ENCODE data around the gene STRAP. TPM values are rescaled to one million over a fixed set of nuclear protein-coding genes. Genes with fewer than 3 reads are reported as not detected.

Gene STRAP
- total and polyA plus RNA-seq, 2 donors (not counting 1 experiment from before 2014, with no cell fraction given): 44.4 to 49.0 TPM

DNA sequence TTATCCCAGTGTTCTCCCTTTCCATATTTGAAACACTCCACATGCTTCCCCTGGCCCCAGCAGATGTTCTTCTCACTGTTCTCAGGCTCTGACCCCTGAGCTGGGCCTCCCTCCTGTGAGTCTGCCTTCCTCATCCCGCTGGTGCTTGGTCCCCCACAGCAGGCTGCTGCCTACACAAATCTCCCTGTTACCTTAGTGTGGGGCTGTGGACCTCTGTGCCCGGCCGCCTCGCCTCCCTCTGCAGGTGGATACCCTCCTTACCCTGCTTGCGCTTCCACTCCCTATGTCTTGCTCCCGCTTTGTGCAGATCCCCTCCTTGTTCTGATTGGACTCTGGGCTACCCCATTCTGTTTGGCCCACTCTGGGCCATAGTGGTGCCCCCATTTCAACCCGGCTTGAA lies 35.9 kb downstream of the STRAP start:
- Mint-ChIP-seq H3K27ac (no peak overlapping the region), H3K4me3 (no peak overlapping the region), H3K9me3 (ENCODE audit: insufficient read depth) (no peaks in the 10 kb centered on the region), H3K27me3 (no peaks in the 10 kb centered on the region), H3K4me1 (peaks cover 7% of the 10 kb centered on the region)
- DNase-seq (no peak), ATAC-seq (ENCODE audit: low read depth) (no peak)
- CTCF ChIA-PET: no interaction called here
- WGBS (ENCODE audit: insufficient coverage): 98% methylated on average over 6 of the region's 7 CpGs
- no peak overlapping the region for H3K9ac ChIP-seq (ENCODE audit: low read length)
- H3K9me3 ChIP-seq (ENCODE audit: control extremely low read depth in 1 of 3, control insufficient read depth in 2 of 3, insufficient read depth in 1 of 3, low read length in 2 of 3): no peaks in the 10 kb centered on the region
- no peaks in the 10 kb centered on the region for H3K27me3 ChIP-seq (replicated peaks in 1 of 4; ENCODE audit: control extremely low read depth in 1 of 4, control insufficient read depth in 3 of 4, insufficient read depth in 4 of 4, low read length in 3 of 4)
- intact Hi-C loops (cut with micrococcal nuclease): no loop called here
- POLR2A ChIA-PET: no interaction called here
- H3K79me2 ChIP-seq (ENCODE audit: control insufficient read depth, insufficient read depth, low read length): peaks cover 64% of the 10 kb centered on the region
- no peak overlapping the region for H3K27ac ChIP-seq (ENCODE audit: low read length in 2 of 2)
- TF ChIP-seq EZH2 (IDR thresholded peaks at IDR 0.05; ENCODE audit: borderline replicate concordance, insufficient read depth, low read depth, low read length, poor library complexity, severe bottlenecking) (no peak), CTCF (IDR thresholded peaks at IDR 0.05) (no peak)
- H4K20me1 ChIP-seq (ENCODE audit: control insufficient read depth, insufficient read depth, low read length, poor library complexity, severe bottlenecking): peaks cover 7% of the 10 kb centered on the region
- H3K4me2 ChIP-seq (replicated peaks; ENCODE audit: low read depth, low read length, poor library complexity, severe bottlenecking): no peak overlapping the region
- no peak overlapping the region for H2AFZ ChIP-seq (ENCODE audit: insufficient read depth, low read depth, low read length, poor library complexity, severe bottlenecking)
- no peaks in the 10 kb centered on the region for H3K36me3 ChIP-seq (replicated peaks in 1 of 2; ENCODE audit: control extremely low read depth in 1 of 2, control insufficient read depth in 1 of 2, extremely low read depth in 1 of 2, insufficient read depth in 2 of 2, low read length in 1 of 2)
- no peaks in the 10 kb centered on the region for H3K4me1 ChIP-seq (ENCODE audit: control insufficient read depth in 2 of 2, insufficient read depth in 2 of 2, low read length in 2 of 2)
- H3K4me3 ChIP-seq (ENCODE audit: control extremely low read depth in 1 of 5, extremely low read depth in 1 of 5, insufficient read depth in 1 of 5, low read depth in 2 of 5, low read length in 4 of 5): no peak overlapping the region

DNA sequence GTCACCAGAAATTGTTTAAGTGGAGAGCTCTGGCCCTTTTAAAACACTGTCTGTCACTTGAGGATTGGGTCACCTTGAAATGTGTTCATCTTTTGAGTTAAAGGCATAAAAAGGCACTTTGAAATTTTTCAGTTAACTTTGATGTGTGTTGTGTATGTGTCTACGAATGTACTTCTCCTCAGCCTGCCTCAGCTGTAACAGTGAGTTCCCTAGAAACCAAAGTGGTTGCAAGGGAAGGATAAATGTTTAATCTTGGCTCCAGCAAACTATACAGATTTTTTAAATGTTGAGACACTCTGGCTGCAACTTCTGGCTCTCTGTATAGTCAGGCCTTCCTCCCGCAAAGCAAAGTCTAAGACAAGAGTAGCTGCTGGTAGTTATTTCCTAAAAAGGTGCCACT lies 37.2 kb downstream of the STRAP start:
- CTCF ChIA-PET: no interaction called here
- no peaks in the 10 kb centered on the region for H3K9me3 Mint-ChIP-seq (ENCODE audit: insufficient read depth)

More for the DNA sequence above, 37.2 kb downstream of the STRAP start:
- no peak for ATAC-seq (ENCODE audit: low read depth)
- no peaks in the 10 kb centered on the region for H3K4me1 ChIP-seq (ENCODE audit: control insufficient read depth in 2 of 2, insufficient read depth in 2 of 2, low read length in 2 of 2)
- H3K4me1 Mint-ChIP-seq: peaks cover 7% of the 10 kb centered on the region
- no peaks in the 10 kb centered on the region for H3K27me3 ChIP-seq (replicated peaks in 1 of 4; ENCODE audit: control extremely low read depth in 1 of 4, control insufficient read depth in 3 of 4, insufficient read depth in 4 of 4, low read length in 3 of 4)
- 63% methylated on average over 1 of the region's 2 CpGs for WGBS (ENCODE audit: insufficient coverage)
- POLR2A ChIA-PET: no interaction called here
- H4K20me1 ChIP-seq (ENCODE audit: control insufficient read depth, insufficient read depth, low read length, poor library complexity, severe bottlenecking): peaks cover 7% of the 10 kb centered on the region
- H3K27ac Mint-ChIP-seq: no peak overlapping the region
- no peak overlapping the region for H3K4me2 ChIP-seq (replicated peaks; ENCODE audit: low read depth, low read length, poor library complexity, severe bottlenecking)
- H3K27ac ChIP-seq (ENCODE audit: low read length in 2 of 2): no peak overlapping the region
- intact Hi-C loops (cut with micrococcal nuclease): no loop called here
- no peak overlapping the region for H2AFZ ChIP-seq (ENCODE audit: insufficient read depth, low read depth, low read length, poor library complexity, severe bottlenecking)
- H3K79me2 ChIP-seq (ENCODE audit: control insufficient read depth, insufficient read depth, low read length): peaks cover 57% of the 10 kb centered on the region
- TF ChIP-seq CTCF (IDR thresholded peaks at IDR 0.05) (no peak), EZH2 (IDR thresholded peaks at IDR 0.05; ENCODE audit: borderline replicate concordance, insufficient read depth, low read depth, low read length, poor library complexity, severe bottlenecking) (no peak)
- no peak overlapping the region for H3K9ac ChIP-seq (ENCODE audit: low read length)
- no peak for DNase-seq
- no peaks in the 10 kb centered on the region for H3K36me3 ChIP-seq (replicated peaks in 1 of 2; ENCODE audit: control extremely low read depth in 1 of 2, control insufficient read depth in 1 of 2, extremely low read depth in 1 of 2, insufficient read depth in 2 of 2, low read length in 1 of 2)
- no peak overlapping the region for H3K4me3 ChIP-seq (ENCODE audit: control extremely low read depth in 1 of 5, extremely low read depth in 1 of 5, insufficient read depth in 1 of 5, low read depth in 2 of 5, low read length in 4 of 5)
- H3K4me3 Mint-ChIP-seq: no peak overlapping the region
- H3K27me3 Mint-ChIP-seq: no peaks in the 10 kb centered on the region
- H3K9me3 ChIP-seq (ENCODE audit: control extremely low read depth in 1 of 3, control insufficient read depth in 2 of 3, insufficient read depth in 1 of 3, low read length in 2 of 3): no peaks in the 10 kb centered on the region

Data from B cell (primary cell).